HG02970 (cell line): ENCODE data around the gene ETDC.
"Not testable (repeated sequence)": the region's sequence is repeated elsewhere in the genome, so short reads cannot be mapped to it uniquely, and the experiment has no call there.

Source experiments
- ATAC-seq: cut with Tn5 transposase; IDR thresholded peaks from one replicate; pipeline ENCODE4 v1.9.1; 2021; ENCODE audit warnings: mild to moderate bottlenecking, moderate library complexity, moderate number of reproducible peaks; ENCODE audit not compliant: unreplicated experiment, low FRiP score

The ETDC gene

GRCh38 chrX:135309430-135309923 lies at the start of gene ETDC:
ETDC (plus strand) TSS chrX:135309480; CDS start chrX:135309480, 0 bp downstream.
- no peak for ATAC-seq

- not testable (repeated sequence) for ATAC-seq
These were observed 48.3 kb upstream of the ETDC start for GRCh38 chrX:135260976-135261375.

DNA sequence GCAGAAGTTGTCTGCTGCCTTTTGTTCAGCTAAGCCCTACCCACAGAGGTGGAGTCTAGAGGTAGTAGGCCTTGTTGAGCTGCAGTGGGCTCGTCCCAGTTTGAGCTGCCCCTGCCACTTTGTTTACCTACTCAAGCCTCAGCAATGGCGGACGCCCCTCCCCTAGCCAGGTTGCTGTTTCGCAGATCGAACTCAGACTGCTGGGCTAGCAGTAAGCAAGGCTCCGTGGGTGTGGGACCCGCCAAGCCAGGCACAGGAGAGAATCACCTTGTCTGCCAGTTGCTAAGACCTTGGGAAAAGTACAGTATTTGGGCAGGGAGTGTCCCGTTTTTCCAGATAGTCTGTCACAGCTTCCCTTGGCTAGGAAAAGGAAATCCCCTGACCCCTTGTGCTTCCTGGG lies 45.9 kb upstream of the ETDC start:
- ATAC-seq = not testable (repeated sequence)

- ATAC-seq = no peak
These were observed 45.1 kb upstream of the ETDC start for GRCh38 chrX:135264206-135264605.

- ATAC-seq = no peak
These were observed 36.1 kb upstream of the ETDC start for GRCh38 chrX:135273162-135273561.

DNA sequence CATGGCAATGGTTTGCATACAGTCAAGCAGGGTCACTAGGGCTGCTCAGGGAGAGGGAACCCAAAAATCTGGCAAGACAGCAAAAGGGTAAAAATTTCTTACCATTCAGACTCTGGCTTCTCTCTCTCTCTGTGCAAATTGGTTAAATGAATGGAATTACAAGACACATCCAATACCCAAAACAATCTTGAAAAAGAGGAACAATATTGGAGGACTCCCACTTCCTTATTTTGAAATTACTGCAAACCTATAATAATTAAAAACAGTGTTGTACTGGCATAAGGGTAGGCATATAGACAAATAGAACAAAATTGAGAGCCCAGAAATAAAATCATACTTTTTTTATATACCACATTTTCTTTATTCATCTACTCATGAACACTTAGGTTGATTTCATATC lies 33.3 kb upstream of the ETDC start:
- no peak for ATAC-seq

GRCh38 chrX:135287266-135287823 lies 21.9 kb upstream of the ETDC start:
- no peak for ATAC-seq

- ATAC-seq = peak; percentile 74
These were observed 13.9 kb upstream of the ETDC start for GRCh38 chrX:135295238-135295943.

DNA sequence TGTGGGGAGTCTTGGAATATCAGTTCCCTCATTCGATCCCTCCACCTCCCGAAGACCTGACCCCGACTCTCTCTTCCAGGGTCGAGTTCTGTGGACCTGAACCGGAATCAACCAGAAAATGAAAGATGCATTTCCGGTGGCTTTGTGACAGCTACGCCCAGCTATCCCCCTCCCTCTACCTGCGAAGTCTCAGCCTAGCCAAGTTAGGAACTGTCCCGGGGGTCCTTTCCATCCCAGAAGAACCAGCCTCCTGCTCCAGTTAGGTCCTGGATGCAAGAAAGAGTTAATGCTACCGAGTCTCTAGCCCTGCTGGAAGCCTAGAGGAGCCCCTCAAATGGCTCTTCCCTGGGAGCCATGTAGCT lies 13.4 kb upstream of the ETDC start:
- peak; percentile 19 for ATAC-seq

- ATAC-seq = no peak
These were observed 6.9 kb upstream of the ETDC start for GRCh38 chrX:135302269-135302873.

DNA sequence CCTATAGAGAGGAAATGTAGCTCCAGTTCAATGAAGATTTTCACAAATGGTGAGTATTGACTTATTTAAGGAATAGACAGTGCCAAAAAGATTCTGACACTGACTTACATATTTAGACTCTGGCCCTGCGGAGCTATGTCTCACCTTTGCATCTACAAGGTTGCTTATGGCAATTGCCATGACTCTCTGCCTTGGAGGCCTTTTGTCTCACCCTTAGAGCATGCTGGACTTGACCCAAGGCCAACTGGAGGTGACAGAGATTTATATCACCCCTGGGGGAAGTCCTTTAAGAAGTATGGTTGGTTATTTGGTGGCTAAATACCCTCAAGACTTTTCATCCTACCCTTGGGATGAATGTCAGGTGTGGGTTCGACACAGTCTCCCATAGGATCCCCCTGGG lies 4.5 kb upstream of the ETDC start:
- ATAC-seq = no peak

DNA sequence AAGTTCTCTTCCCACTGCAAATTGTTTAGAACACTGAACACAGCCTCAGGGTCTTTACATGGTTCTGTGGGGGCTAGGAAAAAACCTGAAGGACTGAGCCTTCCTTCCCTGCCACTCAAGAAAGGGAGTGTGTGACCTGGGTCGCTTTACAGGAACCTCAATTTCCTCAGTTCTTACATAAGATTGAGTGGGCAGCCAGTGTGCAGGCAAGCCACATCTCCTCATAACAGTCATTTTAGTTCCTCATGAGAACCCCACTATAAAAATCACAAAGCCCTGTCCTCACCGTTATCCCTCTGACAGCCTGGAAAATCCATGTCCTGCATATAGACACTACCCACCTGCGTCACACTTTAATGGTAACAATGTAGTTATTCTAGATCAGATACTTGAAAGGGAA lies 2.1 kb upstream of the ETDC start:
- no peak for ATAC-seq

GRCh38 chrX:135308345-135308855 lies 880 bp upstream of the ETDC start:
- no peak for ATAC-seq

GRCh38 chrX:135315864-135316263 lies 6.6 kb downstream of the ETDC start:
- ATAC-seq = no peak

DNA sequence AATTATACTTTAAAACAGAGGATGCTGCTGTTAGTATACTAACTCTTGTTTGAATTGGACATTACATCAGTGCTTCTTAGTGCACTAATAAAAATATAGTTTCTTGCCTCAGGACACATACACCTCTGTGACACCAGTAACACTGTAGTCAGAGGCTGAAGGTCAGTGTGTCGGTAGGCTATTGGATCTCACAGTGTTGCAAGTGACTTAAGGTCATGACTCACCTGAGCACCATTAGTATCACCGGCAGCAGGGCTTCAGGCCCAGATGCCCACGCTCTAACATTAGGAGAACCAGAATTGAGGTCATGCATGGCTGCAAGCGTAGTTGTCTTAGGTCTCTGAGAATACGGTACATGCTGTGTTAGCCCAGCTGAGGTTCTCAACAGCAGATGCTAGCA lies 15.2 kb downstream of the ETDC start:
- ATAC-seq = no peak

DNA sequence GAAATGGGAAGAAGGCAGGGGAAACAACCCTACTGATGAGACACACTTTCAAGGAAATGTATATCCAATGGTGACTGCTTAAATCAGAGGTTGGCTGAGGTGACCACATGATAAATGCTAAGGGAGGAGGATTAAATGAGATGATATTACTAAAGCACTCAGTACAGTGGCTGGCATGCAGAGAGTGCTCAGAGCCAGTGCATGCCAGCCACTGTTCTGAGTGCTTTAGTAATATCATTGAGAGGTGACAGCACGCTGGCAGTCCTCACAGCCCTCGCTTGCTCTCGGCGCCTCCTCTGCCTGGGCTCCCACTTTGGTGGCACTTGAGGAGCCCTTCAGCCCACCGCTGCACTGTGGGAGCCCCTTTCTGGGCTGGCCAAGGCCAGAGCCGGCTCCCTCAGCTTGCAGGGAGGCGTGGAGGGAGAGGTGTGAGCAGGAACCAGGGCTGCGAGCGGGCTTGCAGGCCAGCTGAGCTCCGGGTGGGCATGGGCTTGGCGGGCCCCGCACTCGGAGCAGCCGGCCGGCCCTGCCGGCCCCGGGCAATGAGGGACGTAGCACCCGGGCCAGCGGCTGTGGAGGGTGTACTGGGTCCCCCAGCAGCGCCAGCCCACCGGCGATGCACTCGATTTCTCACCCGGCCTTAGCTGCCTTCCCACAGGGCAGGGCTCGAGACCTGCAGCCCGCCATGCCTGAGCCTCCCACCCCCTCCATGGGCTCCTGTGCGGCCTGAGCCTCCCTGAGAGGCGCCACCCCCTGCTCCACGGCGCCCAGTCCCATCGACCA lies 15.9 kb downstream of the ETDC start:
- ATAC-seq = not testable (repeated sequence)

- ATAC-seq = no peak
These were observed 18.0 kb downstream of the ETDC start for GRCh38 chrX:135327299-135327698.

- no peak for ATAC-seq
These were observed 19.2 kb downstream of the ETDC start for GRCh38 chrX:135328421-135329005.

DNA sequence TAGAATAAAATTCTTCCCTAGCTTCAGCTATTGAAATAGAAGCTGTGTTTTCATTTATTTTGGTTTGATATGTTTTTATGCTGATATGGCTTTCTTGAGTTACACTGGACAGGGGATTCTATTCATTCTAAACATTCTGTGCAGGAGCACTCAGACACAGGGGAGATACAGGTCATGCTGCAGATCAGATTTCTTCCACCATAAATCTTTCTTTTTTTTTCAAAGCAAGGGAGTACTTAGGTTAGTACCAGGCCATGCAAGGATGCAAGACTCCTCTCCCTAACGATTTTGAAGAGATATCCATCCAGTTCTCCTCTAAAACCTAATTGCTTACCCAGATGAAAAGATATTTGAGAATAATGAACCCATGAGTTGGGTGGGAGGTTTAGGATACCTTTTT lies 21.4 kb downstream of the ETDC start:
- ATAC-seq = no peak

DNA sequence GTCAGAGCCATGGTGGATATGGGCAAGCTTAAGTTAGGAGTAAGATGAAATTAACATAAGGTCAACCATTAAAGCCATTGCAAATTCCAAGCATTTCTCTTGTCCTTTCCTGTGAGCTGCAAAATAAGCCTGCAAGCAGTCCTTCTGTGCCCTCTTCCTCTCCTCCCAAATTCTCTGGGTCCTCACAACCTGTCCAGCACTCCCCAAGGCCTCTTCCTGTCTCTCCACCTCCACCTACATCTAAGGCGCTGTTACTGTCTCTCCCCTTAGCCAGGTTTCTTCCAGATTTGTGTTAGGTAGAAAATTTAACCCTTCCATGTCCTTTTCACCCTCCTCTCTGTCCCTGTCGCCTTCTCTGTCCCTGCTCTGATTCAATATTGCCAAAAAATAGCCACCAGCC lies 22.2 kb downstream of the ETDC start:
- no peak for ATAC-seq

- ATAC-seq = no peak
These were observed 31.6 kb downstream of the ETDC start for GRCh38 chrX:135340831-135341230.
